Breast epithelium (tissue), 4 donors: Measurements from ENCODE around the gene MPPED2. TPM values are rescaled to one million over a fixed set of nuclear protein-coding genes. Genes with fewer than 3 reads are reported as not detected.

ENCODE experiments used
- DNase-seq, 2 donors: peaks; one replicate each; pipeline ENCODE4 v3.0.0-alpha.2; 2019; ENCODE audit warnings: low spot score in 2 of 2
- H3K27ac ChIP-seq, 2 donors: fragments of 200-600 bp; sonication (generic) in 1 of 2; one replicate each; pipeline ENCODE4 v1.5.1; 2016 to 2019; ENCODE audit warnings: mild to moderate bottlenecking in 1 of 2
- H3K27me3 ChIP-seq, 2 donors: fragments of 200-600 bp; sonication (generic) in 1 of 2; one replicate each; pipeline versions ENCODE4 v1.5.1 to v1.6.0; 2017 to 2019; ENCODE audit warnings: control low read depth in 1 of 2, mild to moderate bottlenecking in 1 of 2
- H3K36me3 ChIP-seq: fragments of 200-600 bp; one replicate; pipeline ENCODE4 v1.5.1; 2019
- H3K4me1 ChIP-seq, 2 donors: fragments of 200-600 bp; sonication (generic); one replicate each; pipeline ENCODE4 v1.5.1; 2016 to 2019; ENCODE audit warnings: control low read depth in 1 of 2
- H3K4me3 ChIP-seq, 3 donors: fragments of 200-600 bp; sonication (generic); 1 replicate in 2 of 3; 2 replicates in 1 of 3; pipeline ENCODE4 v1.5.1; 2016 to 2019; ENCODE audit warnings: mild to moderate bottlenecking in 3 of 3, moderate library complexity in 2 of 3
- H3K9me3 ChIP-seq, 2 donors: fragments of 200-600 bp; sonication (generic) in 1 of 2; one replicate each; pipeline ENCODE4 v1.5.1; 2016 to 2019; ENCODE audit warnings: control low read depth in 1 of 2
- CTCF ChIP-seq, 3 donors: fragments of 450-650 bp; IDR thresholded peaks; one replicate each; pipeline ENCODE4 v1.5.1; 2016 to 2017; ENCODE audit warnings: antibody characterized with exemption in 3 of 3, mild to moderate bottlenecking in 3 of 3, moderate library complexity in 3 of 3
- POLR2A ChIP-seq: fragments of 450-650 bp; IDR thresholded peaks from one replicate; pipeline ENCODE4 v1.6.1; 2016; ENCODE audit warnings: antibody characterized with exemption, mild to moderate bottlenecking, moderate library complexity
- POLR2AphosphoS5 ChIP-seq, 3 donors: sonication (generic); formaldehyde crosslinking; IDR thresholded peaks; one replicate each; pipeline ENCODE4 v1.6.1; 2017; ENCODE audit warnings: antibody characterized with exemption in 3 of 3
- intact Hi-C: fragments of 100-400 bp; cut with DNase I; formaldehyde crosslinking; loops from one replicate; pipeline ENCODE4 v1.15.1; 2023; ENCODE audit warnings: low total_unique reads
- total RNA-seq, 3 donors: library from RNA; depleted of rRNA; stranded (reverse); fragments of >200 nt; gene quantifications; one replicate each; pipeline ENCODE4 v1.1.0, GENCODE V29; 2016

MPPED2 gene
- total RNA-seq, 3 donors from 2014 or later, result 8.5 to 22.7 (median 9.8) TPM

- intact Hi-C loops, result no loop called here
- no peaks in the 10 kb centered on the region for H3K27me3 ChIP-seq
- no peaks in the 10 kb centered on the region for H3K9me3 ChIP-seq
- no peaks in the 10 kb centered on the region for H3K36me3 ChIP-seq
- no peak for DNase-seq
- H3K27ac ChIP-seq, result no peak overlapping the region
- no peak overlapping the region for H3K4me3 ChIP-seq
- H3K4me1 ChIP-seq, result no peaks in the 10 kb centered on the region
- TF ChIP-seq CTCF (IDR thresholded peaks at IDR 0.05) (no peak), POLR2A (no peak), POLR2AphosphoS5 (IDR thresholded peaks at IDR 0.05) (no peak)
Observed at GRCh38 chr11:30553521-30554110, 32.5 kb downstream of the MPPED2 start.

GRCh38 chr11:30552839-30553238 is 33.3 kb downstream of the MPPED2 start:
- Histone ChIP-seq H3K4me1 (no peaks in the 10 kb centered on the region), H3K27ac (no peak overlapping the region), H3K9me3 (no peaks in the 10 kb centered on the region), H3K36me3 (no peaks in the 10 kb centered on the region), H3K4me3 (no peak overlapping the region), H3K27me3 (no peaks in the 10 kb centered on the region)
- TF ChIP-seq POLR2A, result no peak
- TF ChIP-seq CTCF (IDR thresholded peaks at IDR 0.05), result no peak
- no peak for TF ChIP-seq POLR2AphosphoS5 (IDR thresholded peaks at IDR 0.05)
- intact Hi-C loops, result no loop called here
- DNase-seq, result no peak

- intact Hi-C loops, result no loop called here
- Histone ChIP-seq H3K27me3 (no peaks in the 10 kb centered on the region), H3K9me3 (no peaks in the 10 kb centered on the region), H3K4me1 (no peaks in the 10 kb centered on the region), H3K27ac (no peak overlapping the region), H3K36me3 (no peaks in the 10 kb centered on the region), H3K4me3 (no peak overlapping the region)
- no peak for TF ChIP-seq CTCF (IDR thresholded peaks at IDR 0.05)
- no peak for TF ChIP-seq POLR2A
- no peak for TF ChIP-seq POLR2AphosphoS5 (IDR thresholded peaks at IDR 0.05)
- DNase-seq, result no peak
Observed at GRCh38 chr11:30550022-30550542, 36.1 kb downstream of the MPPED2 start.

- no peak for DNase-seq
- Histone ChIP-seq H3K27me3 (no peaks in the 10 kb centered on the region), H3K36me3 (no peaks in the 10 kb centered on the region), H3K27ac (no peak overlapping the region), H3K4me3 (no peak overlapping the region), H3K4me1 (no peaks in the 10 kb centered on the region), H3K9me3 (no peaks in the 10 kb centered on the region)
- intact Hi-C loops, result loop anchor here (10.0 kb wide), 1 partner anchor 1315 kb away; no protein-coding TSS in a partner anchor
- TF ChIP-seq POLR2A, result no peak
- no peak for TF ChIP-seq POLR2AphosphoS5 (IDR thresholded peaks at IDR 0.05)
- TF ChIP-seq CTCF (IDR thresholded peaks at IDR 0.05), result no peak
Observed at GRCh38 chr11:30549565-30549964, 36.6 kb downstream of the MPPED2 start.

GRCh38 chr11:30546334-30546733 is 39.8 kb downstream of the MPPED2 start:
- Histone ChIP-seq H3K4me3 (no peak overlapping the region), H3K27ac (no peak overlapping the region), H3K36me3 (no peaks in the 10 kb centered on the region), H3K9me3 (no peaks in the 10 kb centered on the region), H3K4me1 (no peaks in the 10 kb centered on the region), H3K27me3 (no peaks in the 10 kb centered on the region)
- no peak for DNase-seq
- intact Hi-C loops, result loop anchor here (10.0 kb wide), 1 partner anchor 1312 kb away; no protein-coding TSS in a partner anchor
- TF ChIP-seq POLR2AphosphoS5 (IDR thresholded peaks at IDR 0.05), result no peak
- TF ChIP-seq POLR2A, result no peak
- TF ChIP-seq CTCF (IDR thresholded peaks at IDR 0.05), result no peak
